ENCODE results near the gene JOSD1.

Gene JOSD1

DNA sequence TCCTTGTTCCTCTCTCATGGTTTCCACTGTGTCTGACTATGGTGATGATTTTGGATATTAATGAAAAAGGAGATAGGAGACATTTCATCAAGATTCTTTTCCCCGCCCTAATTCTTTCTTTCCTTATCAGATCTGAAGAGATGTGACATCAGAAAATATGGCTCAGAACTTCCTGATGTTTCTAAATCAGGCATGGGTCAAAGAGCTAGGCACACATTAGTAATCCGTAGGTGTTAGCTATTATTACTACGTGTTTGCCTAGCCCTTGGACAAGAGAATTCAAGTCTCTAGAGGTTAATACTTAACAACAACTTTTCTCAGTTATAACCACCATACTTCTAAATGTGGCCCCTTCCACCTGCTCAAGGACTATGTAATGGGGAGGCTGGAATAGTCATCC, 5.8 kb downstream of the JOSD1 start:
- in situ Hi-C loops (cut with MboI; ENCODE audit: low pct_unique_long_range_greater_than_20kb, low sequenced_read_pairs, unreplicated experiment) = no loop called here
- TF ChIP-seq, protein P1, sequence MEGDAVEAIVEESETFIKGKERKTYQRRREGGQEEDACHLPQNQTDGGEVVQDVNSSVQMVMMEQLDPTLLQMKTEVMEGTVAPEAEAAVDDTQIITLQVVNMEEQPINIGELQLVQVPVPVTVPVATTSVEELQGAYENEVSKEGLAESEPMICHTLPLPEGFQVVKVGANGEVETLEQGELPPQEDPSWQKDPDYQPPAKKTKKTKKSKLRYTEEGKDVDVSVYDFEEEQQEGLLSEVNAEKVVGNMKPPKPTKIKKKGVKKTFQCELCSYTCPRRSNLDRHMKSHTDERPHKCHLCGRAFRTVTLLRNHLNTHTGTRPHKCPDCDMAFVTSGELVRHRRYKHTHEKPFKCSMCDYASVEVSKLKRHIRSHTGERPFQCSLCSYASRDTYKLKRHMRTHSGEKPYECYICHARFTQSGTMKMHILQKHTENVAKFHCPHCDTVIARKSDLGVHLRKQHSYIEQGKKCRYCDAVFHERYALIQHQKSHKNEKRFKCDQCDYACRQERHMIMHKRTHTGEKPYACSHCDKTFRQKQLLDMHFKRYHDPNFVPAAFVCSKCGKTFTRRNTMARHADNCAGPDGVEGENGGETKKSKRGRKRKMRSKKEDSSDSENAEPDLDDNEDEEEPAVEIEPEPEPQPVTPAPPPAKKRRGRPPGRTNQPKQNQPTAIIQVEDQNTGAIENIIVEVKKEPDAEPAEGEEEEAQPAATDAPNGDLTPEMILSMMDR (IDR thresholded peaks at IDR 0.05; ENCODE audit: extremely low read depth, insufficient read depth, missing control alignments) = no peak
- no peak for DNase-seq (ENCODE audit: low spot score)

DNA sequence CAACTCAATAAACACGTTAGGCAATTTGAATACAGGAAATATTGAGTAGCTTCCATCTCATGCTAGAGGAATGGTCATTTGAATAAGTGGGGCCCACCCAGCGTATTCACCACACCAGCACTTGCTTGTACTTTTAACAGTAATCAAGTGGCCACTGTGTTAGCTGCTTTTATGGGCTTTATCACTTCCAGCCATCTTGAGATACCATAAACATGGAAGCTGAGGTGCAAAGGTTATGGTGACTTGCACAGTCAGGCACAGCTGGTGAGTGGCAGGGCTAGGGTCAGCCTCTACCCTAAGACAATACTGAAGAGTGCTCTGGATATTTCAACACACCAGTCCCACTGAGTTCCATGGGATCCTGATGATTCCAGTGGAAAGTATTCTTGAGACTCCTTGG, 6.7 kb downstream of the JOSD1 start:
- in situ Hi-C loops (cut with MboI; ENCODE audit: low pct_unique_long_range_greater_than_20kb, low sequenced_read_pairs, unreplicated experiment) = no loop called here
- TF ChIP-seq, protein P1 (IDR thresholded peaks at IDR 0.05; ENCODE audit: extremely low read depth, insufficient read depth, missing control alignments) = no peak
- no peak for DNase-seq (ENCODE audit: low spot score)

DNA sequence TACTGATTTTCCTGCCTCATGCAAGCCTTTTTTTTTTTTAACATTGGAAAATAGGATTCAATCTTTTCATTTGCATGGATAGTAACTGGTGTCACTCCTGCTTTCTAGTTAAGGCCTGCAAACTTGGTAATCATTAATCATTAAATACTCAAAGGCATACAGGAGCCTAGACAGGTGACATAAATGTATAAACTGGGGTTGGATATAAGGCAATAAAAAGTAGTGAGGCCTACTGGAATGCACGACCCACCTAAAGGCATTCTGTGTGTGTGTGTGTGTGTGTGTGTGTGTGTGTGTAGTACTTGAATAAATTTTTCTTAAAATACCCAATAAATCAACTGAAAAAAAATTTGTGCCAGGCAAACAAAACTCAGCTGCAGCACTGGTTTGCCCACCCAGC, 11.1 kb downstream of the JOSD1 start:
- in situ Hi-C loops (cut with MboI; ENCODE audit: low pct_unique_long_range_greater_than_20kb, low sequenced_read_pairs, unreplicated experiment) = no loop called here
- no peak for DNase-seq (ENCODE audit: low spot score)
- TF ChIP-seq, protein P1 (IDR thresholded peaks at IDR 0.05; ENCODE audit: extremely low read depth, insufficient read depth, missing control alignments) = no peak

DNA sequence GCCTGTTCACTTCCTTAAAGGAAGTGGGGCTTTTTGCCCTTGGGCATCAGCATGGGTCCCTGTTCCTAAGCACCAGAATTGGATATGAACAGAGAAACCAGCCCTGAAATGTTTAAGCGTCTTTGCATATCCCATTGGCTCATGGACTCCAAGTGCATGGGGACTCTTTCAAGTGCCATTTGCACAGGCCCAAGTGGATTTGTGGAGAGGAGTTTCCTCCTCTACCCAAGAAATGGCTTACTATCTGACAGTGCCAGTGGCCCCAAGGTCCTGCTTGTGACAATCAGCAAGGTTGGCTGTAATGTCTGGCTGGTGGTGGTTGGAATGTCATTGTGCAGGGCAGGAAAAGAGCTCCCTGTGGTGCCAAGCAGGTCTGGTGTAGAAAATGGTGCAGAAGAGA, 15.0 kb downstream of the JOSD1 start:
- TF ChIP-seq, protein P1 (IDR thresholded peaks at IDR 0.05; ENCODE audit: extremely low read depth, insufficient read depth, missing control alignments) = no peak
- DNase-seq (ENCODE audit: low spot score) = no peak
- in situ Hi-C loops (cut with MboI; ENCODE audit: low pct_unique_long_range_greater_than_20kb, low sequenced_read_pairs, unreplicated experiment) = no loop called here

DNA sequence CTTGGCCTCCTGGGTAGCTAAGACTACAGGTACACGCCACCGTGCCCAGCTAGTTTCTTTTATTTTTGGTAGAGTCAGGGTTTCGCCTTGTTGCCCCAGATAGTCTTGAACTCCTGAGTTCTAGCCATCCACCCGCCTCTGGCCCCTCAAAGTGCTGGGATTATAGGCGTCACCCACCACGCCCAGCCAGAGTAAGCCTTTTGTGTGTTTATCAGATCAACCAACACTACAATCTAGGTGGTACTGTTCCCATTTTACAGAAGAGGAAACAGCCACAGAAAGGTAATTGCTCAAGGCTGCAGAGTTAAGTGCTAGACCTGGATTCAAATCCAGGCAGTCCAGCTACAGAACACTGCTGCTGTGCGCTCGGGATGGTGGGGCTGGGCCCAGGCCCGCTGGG, 15.8 kb downstream of the JOSD1 start:
- in situ Hi-C loops (cut with MboI; ENCODE audit: low pct_unique_long_range_greater_than_20kb, low sequenced_read_pairs, unreplicated experiment) = no loop called here
- TF ChIP-seq, protein P1 (IDR thresholded peaks at IDR 0.05; ENCODE audit: extremely low read depth, insufficient read depth, missing control alignments) = no peak
- no peak for DNase-seq (ENCODE audit: low spot score)

DNA sequence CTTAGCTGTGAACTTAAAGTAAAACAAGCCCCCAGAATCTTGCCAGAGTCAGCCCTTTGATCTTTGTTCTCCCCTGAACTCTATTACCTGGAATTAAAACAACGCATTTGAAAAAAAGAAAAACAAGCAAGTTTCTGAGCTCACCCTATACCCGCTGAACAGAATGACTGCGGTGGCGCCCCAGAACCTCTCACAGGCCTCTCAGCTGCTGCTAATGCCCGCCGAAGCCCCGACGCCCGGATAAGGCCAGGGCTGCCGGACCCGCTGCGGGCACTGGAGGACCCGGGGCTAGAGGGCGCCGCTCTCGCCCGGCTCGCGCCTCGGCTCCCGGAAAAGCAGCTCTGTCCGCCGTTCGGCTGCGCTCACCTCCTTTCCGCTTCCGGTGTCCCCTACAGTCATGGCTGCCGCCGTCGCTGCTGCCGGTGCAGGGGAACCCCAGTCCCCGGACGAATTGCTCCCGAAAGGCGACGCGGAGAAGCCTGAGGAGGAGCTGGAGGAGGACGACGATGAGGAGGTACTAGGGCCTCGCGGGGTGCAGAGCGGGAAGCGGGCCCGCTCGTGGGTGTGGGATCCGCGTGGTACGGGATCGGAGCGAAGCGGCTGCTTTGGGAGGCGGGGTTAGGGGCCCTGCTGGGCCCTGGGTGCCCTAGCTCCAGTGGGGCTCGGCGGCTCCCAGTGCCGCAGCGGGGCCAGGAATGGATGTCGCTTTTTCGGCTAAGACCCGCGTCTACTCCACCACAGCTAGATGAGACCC, 19.0 kb downstream of the JOSD1 start, which contains the start of gene TOMM22:
Gene TOMM22, plus strand, starts transcription at position 376 of the 754 bp plus-strand sequence. Its CDS starts 22 bp downstream, at position 398.
- TF ChIP-seq, protein P1 (IDR thresholded peaks at IDR 0.05; ENCODE audit: extremely low read depth, insufficient read depth, missing control alignments) = peak; percentile 92
- in situ Hi-C loops (cut with MboI; ENCODE audit: low pct_unique_long_range_greater_than_20kb, low sequenced_read_pairs, unreplicated experiment) = no loop called here
- DNase-seq (ENCODE audit: low spot score) = peak; percentile 97
